ENCODE results near the gene ERMARD.

Gene ERMARD

DNA sequence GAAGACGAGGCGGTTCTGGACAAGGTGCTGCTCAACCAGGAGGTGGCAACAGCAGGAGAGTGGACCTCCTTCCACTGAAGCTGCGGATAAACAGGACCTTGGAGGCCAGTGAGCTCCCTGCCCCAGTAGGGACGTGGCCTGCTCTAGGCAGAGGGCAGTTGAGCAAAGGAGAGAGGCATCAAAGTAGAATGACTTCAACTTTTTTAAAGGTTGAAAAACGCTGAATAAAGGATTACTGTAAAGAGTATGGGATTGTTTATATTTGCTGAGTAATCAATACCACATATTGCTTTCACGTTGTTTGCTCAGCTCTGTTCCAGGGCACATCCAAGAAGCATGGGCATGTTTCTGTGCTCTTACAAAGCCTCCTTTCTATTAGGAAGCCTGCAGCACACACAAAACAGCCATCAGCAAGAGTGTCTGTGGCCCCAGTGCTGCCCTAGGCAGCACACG lies 48.1 kb downstream of the ERMARD start:
- DNase-seq (ENCODE audit: low read depth in 1 of 2, low spot score in 1 of 2): no peak

DNA sequence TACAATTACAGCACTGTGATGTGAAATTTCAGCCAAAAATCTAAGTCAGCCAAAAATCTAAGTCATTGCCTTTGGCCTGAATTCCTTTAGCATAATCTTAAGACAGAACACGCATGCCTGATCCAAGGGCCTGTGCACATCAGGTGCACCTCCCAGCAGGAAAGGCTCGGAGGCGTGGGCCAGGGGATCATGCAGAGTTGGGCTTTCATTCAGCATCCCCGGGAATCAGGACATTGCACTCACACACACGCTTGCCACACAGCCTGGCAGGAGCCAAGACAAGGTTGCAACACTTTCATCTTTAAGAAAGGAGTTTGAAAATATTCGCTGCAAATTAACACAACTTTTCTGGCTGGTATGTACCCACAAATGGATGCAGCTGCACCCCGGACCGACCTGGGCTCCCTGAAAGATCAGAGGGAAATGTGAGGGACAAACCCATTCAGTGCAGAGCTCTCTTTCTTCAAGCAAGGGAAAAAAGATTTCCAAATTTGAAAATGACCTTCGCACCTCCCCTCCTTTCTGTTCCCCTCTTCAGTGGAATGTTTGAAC lies 48.8 kb downstream of the ERMARD start:
- H3K27me3 ChIP-seq (ENCODE audit: insufficient read depth, poor library complexity, severe bottlenecking): peaks cover 5% of the 10 kb centered on the region
- no peak for TF ChIP-seq GABPA (IDR thresholded peaks at IDR 0.05; ENCODE audit: low read depth)
- TF ChIP-seq POLR2AphosphoS5 (IDR thresholded peaks at IDR 0.05; ENCODE audit: low read depth): no peak
- no peak for TF ChIP-seq SPI1 (IDR thresholded peaks at IDR 0.05; ENCODE audit: borderline replicate concordance, low read depth)
- TF ChIP-seq REST (IDR thresholded peaks at IDR 0.05; ENCODE audit: insufficient replicate concordance, low read depth): no peak
- no peak for TF ChIP-seq CTCF (IDR thresholded peaks at IDR 0.05; ENCODE audit: insufficient read depth, low read length)
- H3K27ac ChIP-seq (replicated peaks): no peak overlapping the region
- H3K4me3 ChIP-seq (replicated peaks; ENCODE audit: insufficient read depth, low read length): no peak overlapping the region
- no peak for DNase-seq (ENCODE audit: low read depth in 1 of 2, low spot score in 1 of 2)

More for the DNA sequence above, 48.1 kb downstream of the ERMARD start:
- Histone ChIP-seq H3K4me3 (replicated peaks; ENCODE audit: insufficient read depth, low read length) (no peak overlapping the region), H3K27me3 (ENCODE audit: insufficient read depth, poor library complexity, severe bottlenecking) (no peaks in the 10 kb centered on the region), H3K27ac (replicated peaks) (no peak overlapping the region)
- no peak for TF ChIP-seq SPI1 (IDR thresholded peaks at IDR 0.05; ENCODE audit: borderline replicate concordance, low read depth)

- no peak overlapping the region for H3K4me3 ChIP-seq (replicated peaks; ENCODE audit: insufficient read depth, low read length)
- peak in 1 of 2 experiments; percentile 12 for DNase-seq (ENCODE audit: low read depth in 1 of 2, low spot score in 1 of 2)
- no peak for TF ChIP-seq CTCF (IDR thresholded peaks at IDR 0.05; ENCODE audit: insufficient read depth, low read length)
- TF ChIP-seq POLR2AphosphoS5 (IDR thresholded peaks at IDR 0.05; ENCODE audit: low read depth): no peak
- no peak for TF ChIP-seq REST (IDR thresholded peaks at IDR 0.05; ENCODE audit: insufficient replicate concordance, low read depth)
- TF ChIP-seq SPI1 (IDR thresholded peaks at IDR 0.05; ENCODE audit: borderline replicate concordance, low read depth): no peak
- TF ChIP-seq GABPA (IDR thresholded peaks at IDR 0.05; ENCODE audit: low read depth): no peak
- H3K27ac ChIP-seq (replicated peaks): no peak overlapping the region
- peaks cover 8% of the 10 kb centered on the region for H3K27me3 ChIP-seq (ENCODE audit: insufficient read depth, poor library complexity, severe bottlenecking)
These were observed 49.4 kb downstream of the ERMARD start for GRCh38 chr6:169800668-169801395.

DNA sequence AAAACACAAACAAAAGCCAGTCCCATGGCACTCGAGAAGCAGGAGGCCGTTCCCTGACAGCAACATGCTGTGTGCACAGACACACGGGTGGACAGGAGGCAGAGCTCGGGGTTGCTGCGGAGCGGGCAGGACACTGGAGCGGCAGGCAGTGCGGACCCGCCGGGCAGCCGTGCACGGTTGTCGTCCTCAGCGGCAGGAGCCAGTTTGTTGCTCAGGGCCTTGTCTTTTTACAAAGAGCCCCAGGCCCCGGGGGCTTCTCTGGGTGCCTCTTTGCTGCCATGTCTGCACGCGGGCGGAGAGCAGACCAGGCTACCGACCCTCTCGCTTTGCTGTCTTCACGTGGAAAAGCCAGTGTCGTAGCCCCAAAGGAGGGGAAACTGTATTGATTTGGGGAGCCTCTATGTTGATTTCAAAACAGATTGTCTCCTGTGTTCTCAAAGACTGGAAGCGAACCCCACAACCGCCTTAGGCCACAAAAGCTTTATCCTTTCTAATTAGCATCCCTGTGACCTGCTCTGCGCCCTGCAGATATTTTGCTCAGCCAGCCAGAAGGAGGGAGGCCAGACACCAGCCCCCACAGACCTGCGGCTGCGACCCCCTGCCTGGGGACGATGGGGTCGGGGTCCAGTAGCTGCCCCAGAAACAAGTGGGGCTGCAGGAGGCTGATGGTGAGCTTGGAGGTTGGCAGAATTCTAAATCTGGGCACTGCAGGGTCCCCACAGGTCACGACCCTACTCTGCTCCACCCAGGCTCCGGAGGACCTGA lies 50.2 kb downstream of the ERMARD start:
- peaks cover 12% of the 10 kb centered on the region for H3K27me3 ChIP-seq (ENCODE audit: insufficient read depth, poor library complexity, severe bottlenecking)
- no peak overlapping the region for H3K27ac ChIP-seq (replicated peaks)
- no peak overlapping the region for H3K4me3 ChIP-seq (replicated peaks; ENCODE audit: insufficient read depth, low read length)
- TF ChIP-seq CTCF (IDR thresholded peaks at IDR 0.05; ENCODE audit: insufficient read depth, low read length) (no peak), GABPA (IDR thresholded peaks at IDR 0.05; ENCODE audit: low read depth) (no peak), SPI1 (IDR thresholded peaks at IDR 0.05; ENCODE audit: borderline replicate concordance, low read depth) (no peak), POLR2AphosphoS5 (IDR thresholded peaks at IDR 0.05; ENCODE audit: low read depth) (no peak), REST (IDR thresholded peaks at IDR 0.05; ENCODE audit: insufficient replicate concordance, low read depth) (no peak)
- DNase-seq (ENCODE audit: low read depth in 1 of 2, low spot score in 1 of 2): no peak
